IMR-90 (cell line): Measurements from ENCODE around the gene CHRM5. TPM values are rescaled to one million over a fixed set of nuclear protein-coding genes. Genes with fewer than 3 reads are reported as not detected.

Source experiments
- ATAC-seq: fragments of 200-7000 bp; cut with Tn5 transposase; 2 replicates; pipeline ENCODE4 v1.9.1; 2020; ENCODE audit warnings: low read depth, mild to moderate bottlenecking, moderate library complexity
- BruUV-seq: library from RNA; stranded (reverse); fragments of 400-500 nt; replicated peaks from 2 replicates; lab custom pipeline; 2021; lab: Mats Ljungman, UMichigan
- CTCF ChIA-PET: fragments of 300-600 bp; formaldehyde crosslinking; extraction: SDS; loops from one replicate; lab custom pipeline; 2021; ENCODE audit warnings: antibody characterized with exemption; lab: Yijun Ruan, JAX
- POLR2A ChIA-PET: fragments of 300-600 bp; sonication (Branson Sonifier 250); formaldehyde crosslinking; loops from one replicate; lab custom pipeline; 2022; ENCODE audit warnings: antibody characterized with exemption; ENCODE audit not compliant: unreplicated experiment; lab: Charles Lee
- DNase-seq: peaks from one replicate; pipeline ENCODE4 v3.0.0; 2013
- H2AFZ ChIP-seq: replicated peaks from 2 replicates; pipeline ENCODE3; 2013; ENCODE audit warnings: low read length, mild to moderate bottlenecking; ENCODE audit not compliant: poor library complexity
- H2AK5ac ChIP-seq: 2 replicates; pipeline ENCODE4 v1.6.1; 2013; ENCODE audit warnings: low read depth, low read length, inconsistent platforms
- H2AK9ac ChIP-seq: replicated peaks from 2 replicates; pipeline ENCODE3; 2013; ENCODE audit warnings: mild to moderate bottlenecking, low read depth, low read length, moderate library complexity; ENCODE audit not compliant: poor library complexity
- H2BK120ac ChIP-seq: 2 replicates; pipeline ENCODE4 v1.6.1; 2013; ENCODE audit warnings: low read depth, low read length, inconsistent platforms
- H2BK15ac ChIP-seq: 3 replicates; pipeline ENCODE4 v1.6.1; 2013; ENCODE audit warnings: low read depth, low read length, inconsistent platforms
- H2BK20ac ChIP-seq: 2 replicates; pipeline ENCODE4 v1.6.1; 2013; ENCODE audit warnings: low read depth, mild to moderate bottlenecking, inconsistent platforms, low read length, moderate library complexity
- H2BK5ac ChIP-seq: 2 replicates; pipeline ENCODE4 v1.6.1; 2013; ENCODE audit warnings: mild to moderate bottlenecking, low read depth, low read length, inconsistent platforms; ENCODE audit not compliant: poor library complexity, severe bottlenecking
- H3K14ac ChIP-seq: replicated peaks from 2 replicates; pipeline ENCODE4 v1.6.1; 2013; ENCODE audit warnings: low read depth, low read length, inconsistent platforms
- H3K18ac ChIP-seq: 2 replicates; pipeline ENCODE4 v1.6.1; 2013; ENCODE audit warnings: low read depth, low read length, control low read depth
- H3K23ac ChIP-seq: 2 replicates; pipeline ENCODE4 v1.6.1; 2013; ENCODE audit warnings: low read depth, low read length, inconsistent platforms
- H3K27ac ChIP-seq: 2 replicates; pipeline ENCODE4 v1.5.1; 2013; ENCODE audit warnings: mild to moderate bottlenecking, control low read depth, low read length; ENCODE audit not compliant: insufficient read depth
- H3K27me3 ChIP-seq: 2 replicates; pipeline ENCODE4 v1.6.1; 2013; ENCODE audit warnings: low read length; ENCODE audit not compliant: control insufficient read depth, insufficient read depth
- H3K36me3 ChIP-seq: 2 replicates; pipeline ENCODE4 v1.6.1; 2013; ENCODE audit warnings: low read length, mixed read lengths; ENCODE audit not compliant: control insufficient read depth, insufficient read depth
- H3K4ac ChIP-seq: 2 replicates; pipeline ENCODE4 v1.6.1; 2013; ENCODE audit warnings: low read depth, low read length, inconsistent platforms
- H3K4me1 ChIP-seq: 2 replicates; pipeline ENCODE4 v1.6.1; 2013; ENCODE audit warnings: low read length, mixed read lengths; ENCODE audit not compliant: control insufficient read depth, insufficient read depth
- H3K4me2 ChIP-seq: 2 replicates; pipeline ENCODE4 v1.6.1; 2013; ENCODE audit warnings: low read depth, mild to moderate bottlenecking, control low read depth, low read length, moderate library complexity
- H3K4me3 ChIP-seq: 2 replicates; pipeline ENCODE4 v1.5.1; 2013; ENCODE audit warnings: low read depth, mild to moderate bottlenecking, control low read depth, low read length, moderate library complexity; ENCODE audit not compliant: insufficient read depth
- H3K56ac ChIP-seq: 2 replicates; pipeline ENCODE4 v1.6.1; 2013; ENCODE audit warnings: low read length, inconsistent platforms; ENCODE audit not compliant: insufficient read depth; ENCODE audit errors: extremely low read depth
- H3K79me1 ChIP-seq, 2 experiments: 2 replicates each; pipeline ENCODE4 v1.6.1; 2013; ENCODE audit warnings: low read length in 2 of 2, inconsistent platforms in 1 of 2, low read depth in 1 of 2
- H3K9ac ChIP-seq: 2 replicates; pipeline ENCODE4 v1.6.1; 2013; ENCODE audit warnings: low read depth, low read length, control low read depth
- H3K9me1 ChIP-seq: 2 replicates; pipeline ENCODE4 v1.6.1; 2013; ENCODE audit warnings: low read length, inconsistent platforms; ENCODE audit not compliant: insufficient read depth
- H3K9me3 ChIP-seq: 2 replicates; pipeline ENCODE4 v1.6.1; 2013; ENCODE audit warnings: low read length; ENCODE audit not compliant: control insufficient read depth, insufficient read depth
- H4K20me1 ChIP-seq: 2 replicates; pipeline ENCODE4 v1.6.1; 2013; ENCODE audit warnings: low read length, inconsistent platforms; ENCODE audit not compliant: insufficient read depth
- H4K5ac ChIP-seq: 2 replicates; pipeline ENCODE4 v1.6.1; 2013; ENCODE audit warnings: mild to moderate bottlenecking, low read depth, low read length, control low read depth
- H4K8ac ChIP-seq, 2 experiments: 2 replicates each; pipeline ENCODE4 v1.6.1; 2013; ENCODE audit warnings: low read depth in 2 of 2, low read length in 2 of 2, control low read depth in 1 of 2, inconsistent platforms in 1 of 2
- H4K91ac ChIP-seq: 2 replicates; pipeline ENCODE4 v1.6.1; 2013; ENCODE audit warnings: low read depth, low read length, inconsistent platforms; ENCODE audit not compliant: insufficient read depth
- BHLHE40 ChIP-seq: fragments of 150-350 bp; IDR thresholded peaks from 2 replicates; pipeline ENCODE4 v1.6.1; 2016; ENCODE audit warnings: mild to moderate bottlenecking, low read depth, low read length
- CEBPB ChIP-seq: IDR thresholded peaks from 2 replicates; pipeline ENCODE4 v1.6.1; 2012; ENCODE audit warnings: low read depth, low read length, improper control_type of control experiment
- CHD1 ChIP-seq: IDR thresholded peaks from 2 replicates; pipeline ENCODE4 v1.6.1; 2012; ENCODE audit warnings: low read depth, low read length, improper control_type of control experiment
- CTCF ChIP-seq: conservative IDR thresholded peaks from 2 replicates; pipeline ENCODE4 v1.5.1; 2012; ENCODE audit warnings: mild to moderate bottlenecking, low read depth, low read length, improper control_type of control experiment
- FOS ChIP-seq: fragments of 150-350 bp; IDR thresholded peaks from 2 replicates; pipeline ENCODE4 v1.6.1; 2016; ENCODE audit warnings: low read depth, low read length
- MAFK ChIP-seq: IDR thresholded peaks from 2 replicates; pipeline ENCODE4 v1.6.1; 2012; ENCODE audit warnings: low read depth, low read length, improper control_type of control experiment
- MAZ ChIP-seq: IDR thresholded peaks from 2 replicates; pipeline ENCODE4 v1.6.1; 2012; ENCODE audit warnings: low read depth, mild to moderate bottlenecking, low read length, improper control_type of control experiment, moderate library complexity, borderline replicate concordance
- MXI1 ChIP-seq: IDR thresholded peaks from 2 replicates; pipeline ENCODE4 v1.6.1; 2012; ENCODE audit warnings: low read depth, mild to moderate bottlenecking, low read length, moderate library complexity, borderline replicate concordance
- NFE2L2 ChIP-seq: fragments of 150-350 bp; IDR thresholded peaks from 2 replicates; pipeline ENCODE4 v1.6.1; 2016; ENCODE audit warnings: low read depth, mild to moderate bottlenecking, low read length
- POLR2A ChIP-seq: IDR thresholded peaks from 2 replicates; pipeline ENCODE4 v1.6.1; 2012; ENCODE audit warnings: mild to moderate bottlenecking, low read depth, low read length
- RAD21 ChIP-seq: IDR thresholded peaks from 2 replicates; pipeline ENCODE4 v1.6.1; 2012; ENCODE audit warnings: low read length, improper control_type of control experiment
- RCOR1 ChIP-seq: IDR thresholded peaks from 2 replicates; pipeline ENCODE4 v1.6.1; 2012; ENCODE audit warnings: mild to moderate bottlenecking, low read length, improper control_type of control experiment; ENCODE audit not compliant: insufficient replicate concordance
- RFX5 ChIP-seq: IDR thresholded peaks from 2 replicates; pipeline ENCODE4 v1.8.0; 2012; ENCODE audit warnings: low read depth, mild to moderate bottlenecking, low read length, moderate library complexity
- SMC3 ChIP-seq: fragments of 150-350 bp; IDR thresholded peaks from 2 replicates; pipeline ENCODE4 v1.6.1; 2016; ENCODE audit warnings: low read depth, mild to moderate bottlenecking, antibody characterized with exemption, low read length, moderate library complexity
- USF2 ChIP-seq: fragments of 150-350 bp; IDR thresholded peaks from 2 replicates; pipeline ENCODE4 v1.6.1; 2017; ENCODE audit warnings: mild to moderate bottlenecking, antibody characterized with exemption, low read length, low read depth
- WGBS, 2 experiments: methylation state at CpG; one replicate each; pipeline versions ENCODE4 v1.1.5 to v1.1.7; 2013; ENCODE audit warnings: missing lambda C conversion rate in 2 of 2; ENCODE audit not compliant: insufficient read length in 1 of 2; ENCODE audit errors: extremely low coverage in 2 of 2; 5-methylcytosine and 5-hydroxymethylcytosine counted together
- dilution Hi-C: fragments of 300-500 bp; cut with HindIII; formaldehyde crosslinking; loops from one replicate; pipeline ENCODE4 v1.14.3; 2018; ENCODE audit warnings: low sequenced_read_pairs; ENCODE audit not compliant: unreplicated experiment
- in situ Hi-C: fragments of 300-500 bp; cut with MboI; formaldehyde crosslinking; loops from 3 replicates; pipeline ENCODE4 v1.14.3; 2019; ENCODE audit warnings: low sequenced_read_pairs, inconsistent platforms, mixed read lengths
- intact Hi-C: fragments of 100-400 bp; cut with micrococcal nuclease; formaldehyde crosslinking; loops from 2 replicates; pipeline ENCODE4 v1.10.0; 2022
- polyA plus RNA-seq, 3 experiments: library from polyadenylated mRNA; depleted of rRNA; stranded (reverse); fragments of >200 nt; gene quantifications; 2 replicates each; pipeline ENCODE4 v1.2.3, GENCODE V29; 2012; ENCODE audit warnings: low replicate concordance in 1 of 3
- total RNA-seq: library from RNA; depleted of rRNA; stranded (reverse); fragments of >200 nt; gene quantifications from 2 replicates; pipeline ENCODE4 v1.2.3, GENCODE V29; 2012

CHRM5 gene
- total and polyA plus RNA-seq, 2 of the 4 experiments (the other 2 are of a cell fraction), result under 0.01 to 0.03 TPM

DNA sequence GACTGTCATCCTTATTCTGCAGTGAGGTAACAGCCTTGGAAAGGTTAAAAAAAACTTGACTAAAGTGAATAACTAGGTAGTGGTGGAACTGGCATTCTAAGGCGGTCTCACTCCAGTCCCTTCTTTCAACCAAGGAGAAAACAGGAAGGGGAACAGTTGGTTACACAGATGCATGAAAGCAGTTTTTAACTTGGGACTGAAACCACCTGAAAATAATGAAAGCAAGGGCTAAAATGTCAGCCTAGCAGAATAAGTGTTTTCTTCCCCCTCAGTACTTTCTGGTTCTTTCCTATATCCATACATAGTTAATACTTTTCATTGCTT lies 71.5 kb downstream of the CHRM5 start:
- TF ChIP-seq RAD21 (no peak), USF2 (no peak), MXI1 (no peak), BHLHE40 (no peak), RFX5 (no peak), NFE2L2 (no peak), CEBPB (no peak; the same call in 1 of the 2 replicates), CTCF (no peak), MAZ (no peak), SMC3 (no peak), POLR2A (no peak), RCOR1 (no peak), CHD1 (no peak), FOS (no peak), MAFK (no peak)
- Histone ChIP-seq H4K5ac (no peak overlapping the region), H3K9ac (peak overlapping the region; percentile 88), H3K79me1 (peaks cover 0 to 16% of the 10 kb centered on the region in 2 experiments; a peak in 3 of 4 replicates), H3K9me3 (no peaks in the 10 kb centered on the region), H2AFZ (no peak overlapping the region), H3K14ac (peak overlapping the region; percentile 23), H2BK15ac (no peak overlapping the region), H3K36me3 (no peaks in the 10 kb centered on the region), H3K4me3 (peak overlapping the region; percentile 76; the same call in 1 of the 2 replicates), H3K18ac (no peak overlapping the region), H3K27ac (no peak overlapping the region), H2AK9ac (no peak overlapping the region), H2BK120ac (no peak overlapping the region), H3K56ac (peak overlapping the region; percentile 8; the same call in 1 of the 2 replicates), H2BK5ac (no peak overlapping the region), H2BK20ac (no peak overlapping the region), H4K91ac (no peak overlapping the region), H2AK5ac (0 out of 2 replicates have a peak overlapping the region, but pooled peaks have one; percentile 8), H3K23ac (peak overlapping the region; percentile 49), H3K9me1 (no peaks in the 10 kb centered on the region), H4K8ac (peak overlapping the region in 1 of 2 experiments; percentile 31; a peak in 1 of 4 replicates), H4K20me1 (no peaks in the 10 kb centered on the region), H3K4me2 (peak overlapping the region; percentile 90), H3K27me3 (no peaks in the 10 kb centered on the region), H3K4me1 (peaks cover 2% of the 10 kb centered on the region), H3K4ac (peak overlapping the region; percentile 42; the same call in 1 of the 2 replicates)
- in situ Hi-C loops (no loop called here), intact Hi-C loops (loop anchor here (5.0 kb wide), 1 partner anchor 52 kb away; no protein-coding TSS in a partner anchor), dilution Hi-C loops (no loop called here)
- no peak for ATAC-seq
- no peak for DNase-seq
- WGBS, 2 experiments, result no CpG with 5 or more reads among the region's 1 CpG
- POLR2A ChIA-PET, result no interaction called here
- CTCF ChIA-PET, result interaction anchor here (0.6 kb wide), 1 partner anchor 44 kb away, joined by 3 read pairs; no protein-coding TSS in a partner anchor
- no TSS peak for BruUV-seq
